Trophoblast cell (in vitro differentiated cells and primary cell): ENCODE measurements around the gene SLAIN2.

Experiments used
- DNase-seq, 2 donors: peaks; one replicate each; pipeline ENCODE4 v3.0.0-alpha.2; 2016
- H2AFZ ChIP-seq: 2 replicates; pipeline ENCODE4 v1.6.1; 2013; ENCODE audit warnings: low read length, moderate library complexity, mild to moderate bottlenecking; ENCODE audit not compliant: insufficient read depth, poor library complexity
- H2AK5ac ChIP-seq: 2 replicates; pipeline ENCODE4 v1.6.1; 2013; ENCODE audit warnings: mild to moderate bottlenecking, low read length
- H2BK120ac ChIP-seq: 2 replicates; pipeline ENCODE4 v1.6.1; 2013; ENCODE audit warnings: low read length, mild to moderate bottlenecking, moderate library complexity; ENCODE audit not compliant: insufficient read depth, poor library complexity
- H2BK12ac ChIP-seq: 2 replicates; pipeline ENCODE4 v1.6.1; 2013; ENCODE audit warnings: mild to moderate bottlenecking, low read length, moderate library complexity
- H2BK5ac ChIP-seq: 2 replicates; pipeline ENCODE4 v1.6.1; 2013; ENCODE audit warnings: low read length, low read depth, moderate library complexity, mild to moderate bottlenecking; ENCODE audit not compliant: poor library complexity
- H3K14ac ChIP-seq: 2 replicates; pipeline ENCODE4 v1.6.1; 2013; ENCODE audit warnings: mild to moderate bottlenecking, low read length
- H3K18ac ChIP-seq: 2 replicates; pipeline ENCODE4 v1.6.1; 2013; ENCODE audit warnings: mild to moderate bottlenecking, low read length
- H3K23ac ChIP-seq: 2 replicates; pipeline ENCODE4 v1.6.1; 2013; ENCODE audit warnings: low read length
- H3K27ac ChIP-seq: 2 replicates; pipeline ENCODE4 v1.5.1; 2013; ENCODE audit warnings: low read depth, mild to moderate bottlenecking, inconsistent platforms, low read length, moderate library complexity
- H3K27me3 ChIP-seq: 2 replicates; pipeline ENCODE4 v1.6.1; 2013; ENCODE audit warnings: inconsistent platforms, mild to moderate bottlenecking, low read length, moderate library complexity; ENCODE audit not compliant: insufficient read depth
- H3K36me3 ChIP-seq, 2 experiments: 1 replicate in 1 of 2; 2 replicates in 1 of 2; pipeline ENCODE4 v1.6.1; 2013; ENCODE audit warnings: low read length in 2 of 2, mild to moderate bottlenecking in 2 of 2, moderate library complexity in 1 of 2; ENCODE audit not compliant: insufficient read depth in 2 of 2, control insufficient read depth in 1 of 2
- H3K4ac ChIP-seq: 2 replicates; pipeline ENCODE4 v1.6.1; 2013; ENCODE audit warnings: low read depth, mild to moderate bottlenecking, low read length, moderate library complexity
- H3K4me1 ChIP-seq, 2 experiments: 1 replicate in 1 of 2; 2 replicates in 1 of 2; pipeline ENCODE4 v1.6.1; 2013; ENCODE audit warnings: low read length in 2 of 2, mild to moderate bottlenecking in 2 of 2, moderate library complexity in 1 of 2; ENCODE audit not compliant: insufficient read depth in 2 of 2, control insufficient read depth in 1 of 2
- H3K4me2 ChIP-seq: 2 replicates; pipeline ENCODE4 v1.6.1; 2013; ENCODE audit warnings: inconsistent platforms, mild to moderate bottlenecking, low read length, moderate library complexity
- H3K4me3 ChIP-seq: 2 replicates; pipeline ENCODE4 v1.5.1; 2013; ENCODE audit warnings: mild to moderate bottlenecking, low read depth, low read length, inconsistent platforms
- H3K79me1 ChIP-seq: one replicate; pipeline ENCODE4 v1.6.1; 2013; ENCODE audit warnings: low read length
- H3K79me2 ChIP-seq: 2 replicates; pipeline ENCODE4 v1.6.1; 2013; ENCODE audit warnings: low read length, mild to moderate bottlenecking; ENCODE audit not compliant: control insufficient read depth, insufficient read depth, poor library complexity
- H3K9ac ChIP-seq: 2 replicates; pipeline ENCODE4 v1.6.1; 2013; ENCODE audit warnings: mild to moderate bottlenecking, low read length
- H3K9me3 ChIP-seq: 2 replicates; pipeline ENCODE4 v1.6.1; 2013; ENCODE audit warnings: low read depth, mild to moderate bottlenecking, control low read depth, inconsistent platforms, low read length; ENCODE audit not compliant: insufficient read depth
- H4K12ac ChIP-seq: 2 replicates; pipeline ENCODE4 v1.6.1; 2013; ENCODE audit warnings: low read depth, mild to moderate bottlenecking, low read length, moderate library complexity
- H4K8ac ChIP-seq: 2 replicates; pipeline ENCODE4 v1.6.1; 2013; ENCODE audit warnings: low read depth, mild to moderate bottlenecking, low read length, moderate library complexity
- H4K91ac ChIP-seq: one replicate; pipeline ENCODE4 v1.6.1; 2013; ENCODE audit warnings: low read depth, mild to moderate bottlenecking, low read length, moderate library complexity
- WGBS: extraction: QIAGEN DNeasy Blood & Tissue Kit; methylation state at CpG from one replicate; pipeline ENCODE4 v1.1.7; 2013; ENCODE audit warnings: missing lambda C conversion rate; ENCODE audit not compliant: insufficient read length, insufficient coverage; ENCODE audit errors: extremely low coverage; 5-methylcytosine and 5-hydroxymethylcytosine counted together

The SLAIN2 gene

DNA sequence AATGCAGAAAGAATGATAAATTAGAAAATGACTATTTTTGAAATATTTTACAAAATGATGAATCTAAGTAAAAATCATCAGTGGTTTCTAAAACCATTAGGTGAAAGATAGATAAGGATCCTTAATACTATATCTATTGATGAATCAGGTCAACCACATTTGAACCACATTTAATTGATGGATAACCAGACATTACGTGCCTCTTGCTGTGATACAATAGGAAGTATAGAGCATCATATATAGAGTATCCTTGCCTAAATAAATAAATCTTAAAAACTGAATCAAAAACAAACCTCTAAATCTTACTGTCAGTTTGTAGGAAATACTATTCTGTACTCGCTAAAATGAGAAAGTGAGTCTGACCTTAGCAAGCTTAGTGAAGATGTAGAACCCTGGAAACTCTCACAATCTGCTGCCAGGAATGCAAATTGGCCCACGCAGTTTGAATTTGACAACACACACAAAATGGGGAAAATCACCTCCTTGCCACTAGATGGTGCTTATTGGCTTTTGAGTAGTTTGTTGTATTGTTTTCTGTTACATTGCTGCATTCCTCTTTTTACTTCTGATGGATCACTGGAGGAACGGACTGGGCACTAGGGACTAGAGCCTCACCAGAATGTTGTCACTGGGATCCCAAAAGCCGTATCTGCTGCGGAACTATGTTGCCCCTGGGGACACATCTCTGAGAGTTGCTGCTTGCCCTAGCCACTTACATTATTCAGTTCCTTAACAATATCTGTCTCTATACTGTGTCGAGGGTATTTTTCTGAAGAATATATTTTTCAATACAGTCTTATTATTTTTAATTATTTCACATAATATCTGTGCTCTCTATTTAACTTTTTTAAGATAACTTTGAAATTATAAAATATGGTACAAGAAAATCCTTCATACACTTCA, 25.4 kb upstream of the SLAIN2 start:
- Histone ChIP-seq H3K14ac (no peak overlapping the region), H2AK5ac (no peak overlapping the region), H3K36me3 (no peaks in the 10 kb centered on the region)

DNA sequence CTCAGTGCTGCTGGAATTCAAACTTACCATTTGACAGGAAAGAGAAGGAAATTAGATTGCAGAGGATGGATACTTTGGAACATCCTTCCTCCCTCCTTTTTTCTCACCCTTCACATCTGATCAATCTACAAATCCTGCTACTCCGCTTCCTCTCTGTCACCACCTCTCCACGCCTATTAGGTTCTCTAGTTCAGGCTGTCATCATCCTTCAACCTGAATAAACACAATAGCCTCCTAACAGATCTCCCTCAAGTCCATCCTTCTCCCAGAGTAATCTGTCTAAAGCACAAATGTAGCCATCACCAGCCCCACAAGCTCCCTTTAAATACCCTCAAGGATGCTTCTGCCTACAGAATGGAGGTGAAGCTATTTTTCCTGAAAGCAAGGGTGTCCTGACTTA, 20.0 kb upstream of the SLAIN2 start:
- no peak overlapping the region for H3K4ac ChIP-seq
- H3K9me3 ChIP-seq = no peaks in the 10 kb centered on the region
- H2AK5ac ChIP-seq = no peak overlapping the region
- no peak overlapping the region for H2BK5ac ChIP-seq
- H3K27me3 ChIP-seq = no peaks in the 10 kb centered on the region
- no peak overlapping the region for H3K9ac ChIP-seq
- H3K4me2 ChIP-seq = no peak overlapping the region
- H3K23ac ChIP-seq = no peak overlapping the region
- no peak overlapping the region for H3K18ac ChIP-seq
- H3K27ac ChIP-seq = no peak overlapping the region
- H2BK120ac ChIP-seq = no peak overlapping the region
- no peak overlapping the region for H2AFZ ChIP-seq
- no peak overlapping the region for H2BK12ac ChIP-seq
- DNase-seq = no peak
- peaks cover 3 to 4% of the 10 kb centered on the region in 2 experiments for H3K4me1 ChIP-seq
- no peak overlapping the region for H3K14ac ChIP-seq
- no peak overlapping the region for H3K4me3 ChIP-seq
- no peak overlapping the region for H4K91ac ChIP-seq
- WGBS = no CpG with 5 or more reads among the region's 2 CpGs
- no peaks in the 10 kb centered on the region for H3K79me2 ChIP-seq
- H3K79me1 ChIP-seq = no peaks in the 10 kb centered on the region
- no peaks in the 10 kb centered on the region for H3K36me3 ChIP-seq
- no peak overlapping the region for H4K8ac ChIP-seq
- H4K12ac ChIP-seq = no peak overlapping the region

More for the DNA sequence above, 25.4 kb upstream of the SLAIN2 start:
- DNase-seq = peak; percentile 39 to 85
- H3K79me2 ChIP-seq = no peaks in the 10 kb centered on the region
- H3K4me2 ChIP-seq = no peak overlapping the region
- no peak overlapping the region for H2BK5ac ChIP-seq
- no peak overlapping the region for H2AFZ ChIP-seq
- no peaks in the 10 kb centered on the region for H3K27me3 ChIP-seq
- H2BK120ac ChIP-seq = no peak overlapping the region
- no peak overlapping the region for H3K4me3 ChIP-seq
- H4K91ac ChIP-seq = no peak overlapping the region
- no CpG with 5 or more reads among the region's 7 CpGs for WGBS
- H3K4ac ChIP-seq = no peak overlapping the region
- H3K4me1 ChIP-seq = no peaks in the 10 kb centered on the region
- no peak overlapping the region for H3K9ac ChIP-seq
- H4K12ac ChIP-seq = no peak overlapping the region
- no peaks in the 10 kb centered on the region for H3K9me3 ChIP-seq
- no peak overlapping the region for H3K27ac ChIP-seq
- no peak overlapping the region for H2BK12ac ChIP-seq
- no peak overlapping the region for H3K23ac ChIP-seq
- H3K79me1 ChIP-seq = no peaks in the 10 kb centered on the region
- no peak overlapping the region for H3K18ac ChIP-seq
- no peak overlapping the region for H4K8ac ChIP-seq

DNA sequence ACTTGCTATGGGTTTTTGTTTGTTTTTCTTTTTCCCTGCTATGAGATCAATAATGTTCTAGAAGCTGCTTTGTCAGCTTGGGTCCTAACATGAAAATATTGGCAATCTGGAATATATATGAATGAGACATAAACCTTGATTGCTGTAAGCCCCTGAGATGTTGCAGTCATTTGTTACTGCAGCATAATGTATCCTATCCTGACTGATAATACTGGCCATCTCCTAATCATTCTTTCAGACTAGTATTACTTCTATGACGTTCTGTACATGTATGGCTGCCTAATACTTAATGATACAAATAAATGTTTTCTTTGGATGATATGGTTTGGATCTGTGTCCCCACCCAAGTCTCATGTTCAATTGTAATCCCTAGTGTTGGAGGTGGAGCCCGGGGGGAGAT, 19.3 kb upstream of the SLAIN2 start:
- Histone ChIP-seq H4K8ac (no peak overlapping the region), H3K9ac (no peak overlapping the region), H3K18ac (no peak overlapping the region), H3K27me3 (no peaks in the 10 kb centered on the region), H3K4me1 (peaks cover 3 to 4% of the 10 kb centered on the region in 2 experiments), H3K9me3 (no peaks in the 10 kb centered on the region), H3K4me3 (no peak overlapping the region), H3K4me2 (no peak overlapping the region), H2BK5ac (no peak overlapping the region), H3K4ac (no peak overlapping the region), H2AFZ (no peak overlapping the region), H4K91ac (no peak overlapping the region), H2BK120ac (no peak overlapping the region), H3K14ac (no peak overlapping the region), H2AK5ac (no peak overlapping the region), H3K36me3 (no peaks in the 10 kb centered on the region), H3K79me2 (no peaks in the 10 kb centered on the region), H2BK12ac (no peak overlapping the region), H4K12ac (no peak overlapping the region), H3K23ac (no peak overlapping the region), H3K79me1 (no peaks in the 10 kb centered on the region), H3K27ac (no peak overlapping the region)
- no CpG with 5 or more reads among the region's 2 CpGs for WGBS
- no peak for DNase-seq

DNA sequence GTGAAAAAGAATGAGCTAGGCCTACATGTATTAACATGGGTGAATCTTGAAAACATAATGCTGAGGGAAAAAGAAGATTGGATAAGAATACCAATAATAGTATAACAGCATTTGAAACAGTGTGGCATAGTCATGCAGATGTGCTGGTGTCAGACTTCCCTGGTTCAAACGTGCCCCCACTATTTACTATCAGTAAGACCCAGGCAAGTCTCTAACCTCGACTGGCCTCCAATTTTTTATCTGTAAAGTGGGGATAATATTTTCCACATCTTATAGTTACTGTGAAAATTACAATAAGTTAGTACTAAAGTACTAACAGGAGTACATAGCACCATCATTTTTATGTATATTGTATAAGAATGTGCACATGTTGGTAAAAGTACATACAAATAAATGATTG, 17.0 kb upstream of the SLAIN2 start:
- no CpG with 5 or more reads among the region's 2 CpGs for WGBS
- H3K79me1 ChIP-seq = no peaks in the 10 kb centered on the region

More for the DNA sequence above, 17.0 kb upstream of the SLAIN2 start:
- Histone ChIP-seq H2BK12ac (no peak overlapping the region), H3K4me3 (no peak overlapping the region), H3K9ac (no peak overlapping the region), H2AFZ (no peak overlapping the region), H3K36me3 (no peaks in the 10 kb centered on the region), H2BK5ac (no peak overlapping the region), H3K27ac (no peak overlapping the region), H3K4me1 (peaks cover 3 to 4% of the 10 kb centered on the region in 2 experiments), H3K23ac (no peak overlapping the region), H3K14ac (no peak overlapping the region), H3K4ac (no peak overlapping the region), H4K12ac (no peak overlapping the region), H2BK120ac (no peak overlapping the region), H3K18ac (no peak overlapping the region), H4K91ac (no peak overlapping the region), H2AK5ac (no peak overlapping the region), H3K9me3 (no peaks in the 10 kb centered on the region), H4K8ac (no peak overlapping the region), H3K4me2 (no peak overlapping the region), H3K79me2 (no peaks in the 10 kb centered on the region), H3K27me3 (no peaks in the 10 kb centered on the region)
- no peak for DNase-seq
